ENCODE results near the gene CNOT6L. TPM values are rescaled to one million over a fixed set of nuclear protein-coding genes. Genes with fewer than 3 reads are reported as not detected.
A peak's percentile ranks its signal among the peaks of the same experiment; 100 is the strongest.

Gene CNOT6L
- polyA plus RNA-seq, 1 of the 3 experiments (the other 2 are of a cell fraction) = 2.8 TPM

GRCh38 chr4:77776182-77777134 is 42.7 kb downstream of the CNOT6L start:
- DNase-seq = peak; percentile 50
- no peaks in the 10 kb centered on the region for H3K9me2 ChIP-seq
- no peaks in the 10 kb centered on the region for H3K27me3 ChIP-seq (ENCODE audit: insufficient read depth)
- peak overlapping the region in 1 of 2 experiments; percentile 84; a peak in 2 of 4 replicates for H3K27ac ChIP-seq (ENCODE audit: low read depth in 2 of 2, low read length in 1 of 2)
- H3K9me3 ChIP-seq = no peaks in the 10 kb centered on the region
- H3K4me3 ChIP-seq (ENCODE audit: low read depth in 2 of 2, low read length in 1 of 2) = no peak overlapping the region; a peak in 1 of 4 replicates
- ChIA-PET POLR2A (no interaction called here), CTCF (no interaction called here)
- no peak overlapping the region for H3K9ac ChIP-seq
- H3K36me3 ChIP-seq (replicated peaks in 1 of 2; ENCODE audit: control insufficient read depth in 1 of 2, insufficient read depth in 2 of 2, low read length in 1 of 2) = peaks cover 9 to 21% of the 10 kb centered on the region in 2 experiments
- H3K4me2 ChIP-seq = no peak overlapping the region
- TF ChIP-seq RFX5 (IDR thresholded peaks at IDR 0.05; ENCODE audit: low read length) (peak; percentile 52; the same call in 1 of the 2 replicates), YY1 (IDR thresholded peaks at IDR 0.05; ENCODE audit: low read depth) (no peak), GATA2 (CRISPR knock-in tag; IDR thresholded peaks at IDR 0.05) (peak; percentile 39), RAD21 (IDR thresholded peaks at IDR 0.05; ENCODE audit: low read length) (no peak), CHD2 (IDR thresholded peaks at IDR 0.05; ENCODE audit: low read length, partially characterized antibody) (peak; percentile 30), MXI1 (IDR thresholded peaks at IDR 0.05; ENCODE audit: low read depth, low read length) (0 out of 2 replicates have a peak, but pooled peaks have one; percentile 12)
- H4K20me1 ChIP-seq (ENCODE audit: insufficient read depth) = no peaks in the 10 kb centered on the region
- H2AFZ ChIP-seq (ENCODE audit: low read depth) = no peak overlapping the region
- peaks cover 0 to 2% of the 10 kb centered on the region in 2 experiments; a peak in 2 of 4 replicates for H3K4me1 ChIP-seq (ENCODE audit: control insufficient read depth in 1 of 2, insufficient read depth in 2 of 2, low read depth in 1 of 2, low read length in 1 of 2)
- H3K79me2 ChIP-seq (ENCODE audit: insufficient read depth) = peaks cover 21% of the 10 kb centered on the region
- H3F3A ChIP-seq (replicated peaks; ENCODE audit: insufficient read depth) = no peaks in the 10 kb centered on the region
- 72% methylated on average over 6 of the region's 6 CpGs for WGBS (ENCODE audit: low lambda C conversion rate)

- POLR2A ChIA-PET = no interaction called here
- WGBS (ENCODE audit: low lambda C conversion rate) = 95% methylated on average over 3 of the region's 3 CpGs
Observed at GRCh38 chr4:77773101-77773500, 46.1 kb downstream of the CNOT6L start.

GRCh38 chr4:77771566-77771965 is 47.6 kb downstream of the CNOT6L start:
- Histone ChIP-seq H3K27ac (ENCODE audit: low read depth in 2 of 2, low read length in 1 of 2) (no peak overlapping the region), H3K4me1 (ENCODE audit: control insufficient read depth in 1 of 2, insufficient read depth in 2 of 2, low read depth in 1 of 2, low read length in 1 of 2) (no peaks in the 10 kb centered on the region; a peak in 1 of 4 replicates), H3K79me2 (ENCODE audit: insufficient read depth) (no peaks in the 10 kb centered on the region; the same call in 1 of the 2 replicates), H2AFZ (ENCODE audit: low read depth) (no peak overlapping the region), H3F3A (replicated peaks; ENCODE audit: insufficient read depth) (no peaks in the 10 kb centered on the region), H3K4me2 (no peak overlapping the region), H3K9me2 (no peaks in the 10 kb centered on the region), H3K27me3 (ENCODE audit: insufficient read depth) (no peaks in the 10 kb centered on the region), H4K20me1 (ENCODE audit: insufficient read depth) (no peaks in the 10 kb centered on the region), H3K9me3 (no peaks in the 10 kb centered on the region), H3K9ac (no peak overlapping the region), H3K4me3 (ENCODE audit: low read depth in 2 of 2, low read length in 1 of 2) (no peak overlapping the region), H3K36me3 (replicated peaks in 1 of 2; ENCODE audit: control insufficient read depth in 1 of 2, insufficient read depth in 2 of 2, low read length in 1 of 2) (peaks cover 13 to 34% of the 10 kb centered on the region in 2 experiments)
- DNase-seq = no peak
- POLR2A ChIA-PET = no interaction called here
- CTCF ChIA-PET = interaction anchor here (0.7 kb wide), 1 partner anchor 1880 kb away, joined by 3 read pairs; no protein-coding TSS in a partner anchor
- no peak for TF ChIP-seq TAF1 (IDR thresholded peaks at IDR 0.05; ENCODE audit: borderline replicate concordance, low read depth, low read length)
- TF ChIP-seq SIN3A (IDR thresholded peaks at IDR 0.05; ENCODE audit: borderline replicate concordance, low read depth, low read length) = no peak
- TF ChIP-seq ELF1 (IDR thresholded peaks at IDR 0.05) = no peak
- TF ChIP-seq RFX5 (IDR thresholded peaks at IDR 0.05; ENCODE audit: low read length) = no peak
- TF ChIP-seq EZH2phosphoT487 (IDR thresholded peaks at IDR 0.05; ENCODE audit: borderline replicate concordance, low read depth) = no peak
- no peak for TF ChIP-seq POLR2AphosphoS5 (IDR thresholded peaks at IDR 0.05; ENCODE audit: low read depth, low read length)
- TF ChIP-seq GABPA (IDR thresholded peaks at IDR 0.05; ENCODE audit: low read depth) = no peak
- TF ChIP-seq NFIC (IDR thresholded peaks at IDR 0.05; ENCODE audit: borderline replicate concordance) = no peak
- no peak for TF ChIP-seq TCF12 (IDR thresholded peaks at IDR 0.05)
- no peak for TF ChIP-seq MAX (IDR thresholded peaks at IDR 0.05; ENCODE audit: low read depth)
- TF ChIP-seq FOXJ3 (CRISPR knock-in tag; IDR thresholded peaks at IDR 0.05) = no peak
- no peak for TF ChIP-seq MEF2A (IDR thresholded peaks at IDR 0.05; ENCODE audit: borderline replicate concordance, low read depth)
- TF ChIP-seq GATA2 (CRISPR knock-in tag; IDR thresholded peaks at IDR 0.05) = no peak
- TF ChIP-seq, protein P1, sequence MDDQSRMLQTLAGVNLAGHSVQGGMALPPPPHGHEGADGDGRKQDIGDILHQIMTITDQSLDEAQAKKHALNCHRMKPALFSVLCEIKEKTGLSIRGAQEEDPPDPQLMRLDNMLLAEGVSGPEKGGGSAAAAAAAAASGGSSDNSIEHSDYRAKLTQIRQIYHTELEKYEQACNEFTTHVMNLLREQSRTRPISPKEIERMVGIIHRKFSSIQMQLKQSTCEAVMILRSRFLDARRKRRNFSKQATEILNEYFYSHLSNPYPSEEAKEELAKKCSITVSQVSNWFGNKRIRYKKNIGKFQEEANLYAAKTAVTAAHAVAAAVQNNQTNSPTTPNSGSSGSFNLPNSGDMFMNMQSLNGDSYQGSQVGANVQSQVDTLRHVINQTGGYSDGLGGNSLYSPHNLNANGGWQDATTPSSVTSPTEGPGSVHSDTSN (IDR thresholded peaks at IDR 0.05) = no peak
- no peak for TF ChIP-seq ZBTB33 (IDR thresholded peaks at IDR 0.05; ENCODE audit: borderline replicate concordance, low read depth)

More at GRCh38 chr4:77773101-77773500, 46.1 kb downstream of the CNOT6L start:
- Histone ChIP-seq H3K4me2 (no peak overlapping the region), H3F3A (replicated peaks; ENCODE audit: insufficient read depth) (no peaks in the 10 kb centered on the region), H3K79me2 (ENCODE audit: insufficient read depth) (peaks cover 4% of the 10 kb centered on the region; the same call in 1 of the 2 replicates), H3K9me2 (no peaks in the 10 kb centered on the region), H3K27me3 (ENCODE audit: insufficient read depth) (no peaks in the 10 kb centered on the region), H3K9me3 (no peaks in the 10 kb centered on the region), H3K9ac (no peak overlapping the region), H3K4me1 (ENCODE audit: control insufficient read depth in 1 of 2, insufficient read depth in 2 of 2, low read depth in 1 of 2, low read length in 1 of 2) (peaks cover 0 to 2% of the 10 kb centered on the region in 2 experiments; a peak in 2 of 4 replicates), H3K36me3 (replicated peaks in 1 of 2; ENCODE audit: control insufficient read depth in 1 of 2, insufficient read depth in 2 of 2, low read length in 1 of 2) (peaks cover 13 to 33% of the 10 kb centered on the region in 2 experiments), H2AFZ (ENCODE audit: low read depth) (no peak overlapping the region), H4K20me1 (ENCODE audit: insufficient read depth) (no peaks in the 10 kb centered on the region), H3K4me3 (ENCODE audit: low read depth in 2 of 2, low read length in 1 of 2) (no peak overlapping the region), H3K27ac (ENCODE audit: low read depth in 2 of 2, low read length in 1 of 2) (no peak overlapping the region)
- DNase-seq = no peak
- CTCF ChIA-PET = no interaction called here
- no peak for TF ChIP-seq NFIC (IDR thresholded peaks at IDR 0.05; ENCODE audit: borderline replicate concordance)
